GM06990 (cell line): ENCODE results near the gene TCF12.

Experiments
- DNase-seq: peaks from one replicate; pipeline ENCODE4 v3.0.0-alpha.2; 2011; ENCODE audit not compliant: insufficient read length; ENCODE audit errors: extremely low read depth
- H3K27me3 ChIP-seq: replicated peaks from 2 replicates; pipeline ENCODE4 v1.6.0; 2011; ENCODE audit warnings: low read length; ENCODE audit not compliant: control insufficient read depth, insufficient read depth
- H3K36me3 ChIP-seq: 2 replicates; pipeline ENCODE4 v1.5.1; 2011; ENCODE audit warnings: low read length; ENCODE audit not compliant: control insufficient read depth, insufficient read depth
- H3K4me3 ChIP-seq: replicated peaks from 2 replicates; pipeline ENCODE4 v1.5.1; 2011; ENCODE audit warnings: low read depth, mild to moderate bottlenecking, control low read depth, low read length
- CTCF ChIP-seq: IDR thresholded peaks from 2 replicates; pipeline ENCODE4 v1.5.1; 2011; ENCODE audit warnings: low read length, control low read depth, mild to moderate bottlenecking, inconsistent platforms; ENCODE audit not compliant: insufficient read depth, poor library complexity, severe bottlenecking

Gene TCF12

GRCh38 chr15:57339321-57339720 is 420.9 kb downstream of the TCF12 start:
- no peak for TF ChIP-seq CTCF
- H3K27me3 ChIP-seq = peaks cover 3% of the 10 kb centered on the region; the same call in 1 of the 2 replicates
- no peak overlapping the region for H3K4me3 ChIP-seq
- no peak for DNase-seq
- H3K36me3 ChIP-seq = no peaks in the 10 kb centered on the region
